HepG2 (cell line): ENCODE data around the gene FMNL1. TPM values are rescaled to one million over a fixed set of nuclear protein-coding genes. Genes with fewer than 3 reads are reported as not detected.
A peak's percentile ranks its signal among the peaks of the same experiment; 100 is the strongest.

Source experiments
- BRCA1 ChIP-seq: sonication (generic); formaldehyde crosslinking; IDR thresholded peaks from 2 replicates; pipeline ENCODE4 v1.4.0; 2020; ENCODE audit warnings: missing genetic modification reagents
- DMAP1 ChIP-seq: IDR thresholded peaks from 2 replicates; pipeline ENCODE4 v1.6.1; 2016
- KDM1A ChIP-seq: IDR thresholded peaks from 2 replicates; pipeline ENCODE4 v1.6.1; 2016; ENCODE audit warnings: missing compliant biosample characterization
- NKX3-1 ChIP-seq: sonication (generic); formaldehyde crosslinking; IDR thresholded peaks from 2 replicates; pipeline ENCODE4 v1.5.0; 2020; ENCODE audit warnings: missing genetic modification reagents
- PHB2 ChIP-seq: fragments of 450-650 bp; IDR thresholded peaks from 2 replicates; pipeline ENCODE4 v1.6.1; 2018; ENCODE audit not compliant: partially characterized antibody
- SCMH1 ChIP-seq: sonication (generic); formaldehyde crosslinking; IDR thresholded peaks from 2 replicates; pipeline ENCODE4 v1.9.0; 2021; ENCODE audit warnings: missing genetic modification reagents, mild to moderate bottlenecking, borderline replicate concordance
- WIZ ChIP-seq: sonication (generic); formaldehyde crosslinking; IDR thresholded peaks from 2 replicates; pipeline ENCODE4 v1.5.1; 2020; ENCODE audit warnings: mild to moderate bottlenecking, missing genetic modification reagents
- ZNF33A ChIP-seq: sonication (generic); formaldehyde crosslinking; IDR thresholded peaks from 2 replicates; pipeline ENCODE4 v1.5.1; 2020; ENCODE audit warnings: missing genetic modification reagents, mild to moderate bottlenecking, moderate library complexity, borderline replicate concordance
- ZNF484 ChIP-seq: sonication (generic); formaldehyde crosslinking; IDR thresholded peaks from 2 replicates; pipeline ENCODE4 v1.5.1; 2020; ENCODE audit warnings: mild to moderate bottlenecking, low read depth, missing genetic modification reagents, borderline replicate concordance
- ZNF775 ChIP-seq: sonication (generic); formaldehyde crosslinking; IDR thresholded peaks from 2 replicates; pipeline ENCODE4 v1.4.0; 2020; ENCODE audit warnings: missing genetic modification reagents, mild to moderate bottlenecking, moderate library complexity, borderline replicate concordance
- polyA plus RNA-seq, 8 experiments: library from polyadenylated mRNA; depleted of rRNA in 3 of 8; stranded (reverse) in 7 of 8; unstranded in 1 of 8; fragments of >200 nt; fragmentation: Illumina TruSeq in 4 of 8; extraction: Trizol in 4 of 8; gene quantifications; 2 replicates each; pipeline versions ENCODE4 v1.2.1 to v1.2.3, GENCODE V29; 2011 to 2016; ENCODE audit warnings: low read depth in 4 of 8, missing spikeins in 1 of 8, mixed read lengths in 1 of 8; ENCODE audit not compliant: insufficient read depth in 1 of 8
- total RNA-seq, 5 experiments: library from RNA; depleted of rRNA; stranded (reverse); fragments of >200 nt; fragmentation: Illumina TruSeq; extraction: Trizol; gene quantifications; 2 replicates each; pipeline ENCODE4 v1.2.3, GENCODE V29; 2016; ENCODE audit warnings: low read depth in 1 of 5
- TF ChIP-seq, protein P1 (sequence below): sonication (generic); formaldehyde crosslinking; IDR thresholded peaks from 2 replicates; pipeline ENCODE4 v1.4.0; 2020; ENCODE audit warnings: missing genetic modification reagents, mild to moderate bottlenecking, borderline replicate concordance
- TF ChIP-seq, protein P2 (sequence below): IDR thresholded peaks from 2 replicates; pipeline ENCODE4 v1.6.1; 2016; ENCODE audit warnings: missing compliant biosample characterization, missing genetic modification reagents, borderline replicate concordance
- TF ChIP-seq, protein P3 (sequence below): sonication (generic); formaldehyde crosslinking; IDR thresholded peaks from 2 replicates; pipeline ENCODE4; 2020; ENCODE audit warnings: missing genetic modification reagents, mild to moderate bottlenecking, borderline replicate concordance
- TF ChIP-seq, protein P4 (sequence below): conservative IDR thresholded peaks from 2 replicates; pipeline ENCODE4 v1.6.1; 2018; ENCODE audit warnings: missing genetic modification reagents
- TF ChIP-seq, protein P5 (sequence below): sonication (generic); formaldehyde crosslinking; IDR thresholded peaks from 2 replicates; pipeline ENCODE4 v1.4.0; 2020; ENCODE audit warnings: missing genetic modification reagents, borderline replicate concordance
- TF ChIP-seq, protein P6 (sequence below): sonication (generic); formaldehyde crosslinking; IDR thresholded peaks from 2 replicates; pipeline ENCODE4 v1.9.0; 2021; ENCODE audit warnings: missing genetic modification reagents, mild to moderate bottlenecking, borderline replicate concordance

Gene FMNL1
- total and polyA plus RNA-seq, 2 of the 13 experiments (the other 11 are each of a cell fraction or from before 2014, with no cell fraction given) = 0.53 to 0.70 TPM

DNA sequence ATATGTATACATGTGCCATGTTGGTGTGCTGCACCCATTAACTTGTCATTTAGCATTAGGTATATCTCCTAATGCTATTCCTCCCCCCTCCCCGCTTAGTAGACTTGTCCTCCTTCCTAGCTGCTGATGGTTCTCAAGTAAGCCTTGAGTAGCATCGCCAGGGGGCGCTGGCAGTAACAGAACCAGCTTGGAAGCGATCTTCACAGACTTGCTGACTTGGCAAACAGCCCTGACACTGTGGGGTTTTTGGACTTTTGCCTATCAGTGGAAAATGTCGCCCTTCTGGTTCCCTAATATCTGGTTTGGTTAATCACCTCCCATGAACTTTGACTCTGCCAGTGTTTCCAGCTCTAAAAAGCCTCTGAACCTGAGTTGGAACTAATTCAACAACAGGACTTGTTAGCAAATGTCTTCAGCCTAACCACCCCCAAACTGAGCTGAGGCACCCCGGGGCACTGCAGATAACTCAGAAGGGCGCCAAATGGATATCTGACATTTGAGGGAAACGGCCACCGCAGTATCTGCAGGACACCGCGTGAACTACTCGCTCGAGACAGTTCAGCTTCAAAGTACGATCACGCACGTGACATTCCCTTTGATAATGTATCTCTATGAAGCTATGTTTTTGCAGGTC is 55.6 kb downstream of the FMNL1 start (continued):
- TF ChIP-seq, protein P1, sequence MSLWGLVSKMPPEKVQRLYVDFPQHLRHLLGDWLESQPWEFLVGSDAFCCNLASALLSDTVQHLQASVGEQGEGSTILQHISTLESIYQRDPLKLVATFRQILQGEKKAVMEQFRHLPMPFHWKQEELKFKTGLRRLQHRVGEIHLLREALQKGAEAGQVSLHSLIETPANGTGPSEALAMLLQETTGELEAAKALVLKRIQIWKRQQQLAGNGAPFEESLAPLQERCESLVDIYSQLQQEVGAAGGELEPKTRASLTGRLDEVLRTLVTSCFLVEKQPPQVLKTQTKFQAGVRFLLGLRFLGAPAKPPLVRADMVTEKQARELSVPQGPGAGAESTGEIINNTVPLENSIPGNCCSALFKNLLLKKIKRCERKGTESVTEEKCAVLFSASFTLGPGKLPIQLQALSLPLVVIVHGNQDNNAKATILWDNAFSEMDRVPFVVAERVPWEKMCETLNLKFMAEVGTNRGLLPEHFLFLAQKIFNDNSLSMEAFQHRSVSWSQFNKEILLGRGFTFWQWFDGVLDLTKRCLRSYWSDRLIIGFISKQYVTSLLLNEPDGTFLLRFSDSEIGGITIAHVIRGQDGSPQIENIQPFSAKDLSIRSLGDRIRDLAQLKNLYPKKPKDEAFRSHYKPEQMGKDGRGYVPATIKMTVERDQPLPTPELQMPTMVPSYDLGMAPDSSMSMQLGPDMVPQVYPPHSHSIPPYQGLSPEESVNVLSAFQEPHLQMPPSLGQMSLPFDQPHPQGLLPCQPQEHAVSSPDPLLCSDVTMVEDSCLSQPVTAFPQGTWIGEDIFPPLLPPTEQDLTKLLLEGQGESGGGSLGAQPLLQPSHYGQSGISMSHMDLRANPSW (CRISPR knock-in tag) = no peak
- TF ChIP-seq KDM1A (CRISPR knock-in tag) = no peak
- no peak for TF ChIP-seq ZNF775 (CRISPR knock-in tag)
- TF ChIP-seq ZNF484 (CRISPR knock-in tag) = no peak
- TF ChIP-seq DMAP1 (CRISPR knock-in tag) = no peak
- TF ChIP-seq, protein P2, sequence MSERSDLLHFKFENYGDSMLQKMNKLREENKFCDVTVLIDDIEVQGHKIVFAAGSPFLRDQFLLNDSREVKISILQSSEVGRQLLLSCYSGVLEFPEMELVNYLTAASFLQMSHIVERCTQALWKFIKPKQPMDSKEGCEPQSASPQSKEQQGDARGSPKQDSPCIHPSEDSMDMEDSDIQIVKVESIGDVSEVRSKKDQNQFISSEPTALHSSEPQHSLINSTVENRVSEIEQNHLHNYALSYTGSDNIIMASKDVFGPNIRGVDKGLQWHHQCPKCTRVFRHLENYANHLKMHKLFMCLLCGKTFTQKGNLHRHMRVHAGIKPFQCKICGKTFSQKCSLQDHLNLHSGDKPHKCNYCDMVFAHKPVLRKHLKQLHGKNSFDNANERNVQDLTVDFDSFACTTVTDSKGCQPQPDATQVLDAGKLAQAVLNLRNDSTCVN (CRISPR knock-in tag) = no peak
- no peak for TF ChIP-seq WIZ (CRISPR knock-in tag)
- peak; percentile 47; the same call in 1 of the 2 replicates for TF ChIP-seq NKX3-1 (CRISPR knock-in tag)
- TF ChIP-seq, protein P3, sequence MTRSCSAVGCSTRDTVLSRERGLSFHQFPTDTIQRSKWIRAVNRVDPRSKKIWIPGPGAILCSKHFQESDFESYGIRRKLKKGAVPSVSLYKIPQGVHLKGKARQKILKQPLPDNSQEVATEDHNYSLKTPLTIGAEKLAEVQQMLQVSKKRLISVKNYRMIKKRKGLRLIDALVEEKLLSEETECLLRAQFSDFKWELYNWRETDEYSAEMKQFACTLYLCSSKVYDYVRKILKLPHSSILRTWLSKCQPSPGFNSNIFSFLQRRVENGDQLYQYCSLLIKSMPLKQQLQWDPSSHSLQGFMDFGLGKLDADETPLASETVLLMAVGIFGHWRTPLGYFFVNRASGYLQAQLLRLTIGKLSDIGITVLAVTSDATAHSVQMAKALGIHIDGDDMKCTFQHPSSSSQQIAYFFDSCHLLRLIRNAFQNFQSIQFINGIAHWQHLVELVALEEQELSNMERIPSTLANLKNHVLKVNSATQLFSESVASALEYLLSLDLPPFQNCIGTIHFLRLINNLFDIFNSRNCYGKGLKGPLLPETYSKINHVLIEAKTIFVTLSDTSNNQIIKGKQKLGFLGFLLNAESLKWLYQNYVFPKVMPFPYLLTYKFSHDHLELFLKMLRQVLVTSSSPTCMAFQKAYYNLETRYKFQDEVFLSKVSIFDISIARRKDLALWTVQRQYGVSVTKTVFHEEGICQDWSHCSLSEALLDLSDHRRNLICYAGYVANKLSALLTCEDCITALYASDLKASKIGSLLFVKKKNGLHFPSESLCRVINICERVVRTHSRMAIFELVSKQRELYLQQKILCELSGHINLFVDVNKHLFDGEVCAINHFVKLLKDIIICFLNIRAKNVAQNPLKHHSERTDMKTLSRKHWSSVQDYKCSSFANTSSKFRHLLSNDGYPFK (CRISPR knock-in tag) = no peak
- TF ChIP-seq SCMH1 (CRISPR knock-in tag) = no peak
- TF ChIP-seq, protein P4, sequence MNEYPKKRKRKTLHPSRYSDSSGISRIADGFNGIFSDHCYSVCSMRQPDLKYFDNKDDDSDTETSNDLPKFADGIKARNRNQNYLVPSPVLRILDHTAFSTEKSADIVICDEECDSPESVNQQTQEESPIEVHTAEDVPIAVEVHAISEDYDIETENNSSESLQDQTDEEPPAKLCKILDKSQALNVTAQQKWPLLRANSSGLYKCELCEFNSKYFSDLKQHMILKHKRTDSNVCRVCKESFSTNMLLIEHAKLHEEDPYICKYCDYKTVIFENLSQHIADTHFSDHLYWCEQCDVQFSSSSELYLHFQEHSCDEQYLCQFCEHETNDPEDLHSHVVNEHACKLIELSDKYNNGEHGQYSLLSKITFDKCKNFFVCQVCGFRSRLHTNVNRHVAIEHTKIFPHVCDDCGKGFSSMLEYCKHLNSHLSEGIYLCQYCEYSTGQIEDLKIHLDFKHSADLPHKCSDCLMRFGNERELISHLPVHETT (CRISPR knock-in tag) = no peak
- no peak for TF ChIP-seq PHB2
- TF ChIP-seq, protein P5, sequence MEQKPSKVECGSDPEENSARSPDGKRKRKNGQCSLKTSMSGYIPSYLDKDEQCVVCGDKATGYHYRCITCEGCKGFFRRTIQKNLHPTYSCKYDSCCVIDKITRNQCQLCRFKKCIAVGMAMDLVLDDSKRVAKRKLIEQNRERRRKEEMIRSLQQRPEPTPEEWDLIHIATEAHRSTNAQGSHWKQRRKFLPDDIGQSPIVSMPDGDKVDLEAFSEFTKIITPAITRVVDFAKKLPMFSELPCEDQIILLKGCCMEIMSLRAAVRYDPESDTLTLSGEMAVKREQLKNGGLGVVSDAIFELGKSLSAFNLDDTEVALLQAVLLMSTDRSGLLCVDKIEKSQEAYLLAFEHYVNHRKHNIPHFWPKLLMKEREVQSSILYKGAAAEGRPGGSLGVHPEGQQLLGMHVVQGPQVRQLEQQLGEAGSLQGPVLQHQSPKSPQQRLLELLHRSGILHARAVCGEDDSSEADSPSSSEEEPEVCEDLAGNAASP = peak; percentile 61; the same call in 1 of the 2 replicates
- no peak for TF ChIP-seq BRCA1
- TF ChIP-seq ZNF33A (CRISPR knock-in tag) = no peak
- TF ChIP-seq, protein P6, sequence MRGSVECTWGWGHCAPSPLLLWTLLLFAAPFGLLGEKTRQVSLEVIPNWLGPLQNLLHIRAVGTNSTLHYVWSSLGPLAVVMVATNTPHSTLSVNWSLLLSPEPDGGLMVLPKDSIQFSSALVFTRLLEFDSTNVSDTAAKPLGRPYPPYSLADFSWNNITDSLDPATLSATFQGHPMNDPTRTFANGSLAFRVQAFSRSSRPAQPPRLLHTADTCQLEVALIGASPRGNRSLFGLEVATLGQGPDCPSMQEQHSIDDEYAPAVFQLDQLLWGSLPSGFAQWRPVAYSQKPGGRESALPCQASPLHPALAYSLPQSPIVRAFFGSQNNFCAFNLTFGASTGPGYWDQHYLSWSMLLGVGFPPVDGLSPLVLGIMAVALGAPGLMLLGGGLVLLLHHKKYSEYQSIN (CRISPR knock-in tag) = no peak
